HG03571 (cell line): ENCODE measurements around the gene ANKIB1.
"Not testable (repeated sequence)": the region's sequence is repeated elsewhere in the genome, so short reads cannot be mapped to it uniquely, and the experiment has no call there.

Experiments used
- ATAC-seq: cut with Tn5 transposase; IDR thresholded peaks from one replicate; pipeline ENCODE4 v1.9.1; 2021; ENCODE audit not compliant: unreplicated experiment

Gene ANKIB1

GRCh38 chr7:92402920-92403759, 157.4 kb downstream of the ANKIB1 start:
- ATAC-seq: no peak

GRCh38 chr7:92403760-92404074, 157.9 kb downstream of the ANKIB1 start:
- no peak for ATAC-seq

GRCh38 chr7:92404170-92404614, 158.4 kb downstream of the ANKIB1 start:
- no peak for ATAC-seq

- ATAC-seq: no peak
These were observed 163.6 kb downstream of the ANKIB1 start for GRCh38 chr7:92409357-92409756.

GRCh38 chr7:92410162-92410561, 164.4 kb downstream of the ANKIB1 start:
- ATAC-seq: not testable (repeated sequence)

GRCh38 chr7:92412745-92413144, 167.0 kb downstream of the ANKIB1 start:
- ATAC-seq: no peak

- ATAC-seq: no peak
These were observed 167.8 kb downstream of the ANKIB1 start for GRCh38 chr7:92413550-92413949.

- ATAC-seq: no peak
These were observed 169.5 kb downstream of the ANKIB1 start for GRCh38 chr7:92415225-92415624.

- no peak for ATAC-seq
These were observed 172.1 kb downstream of the ANKIB1 start for GRCh38 chr7:92417913-92418312.

- ATAC-seq: no peak
These were observed 176.1 kb downstream of the ANKIB1 start for GRCh38 chr7:92421676-92422435.

GRCh38 chr7:92422926-92423325, 177.2 kb downstream of the ANKIB1 start:
- no peak for ATAC-seq

GRCh38 chr7:92423710-92424131, 177.9 kb downstream of the ANKIB1 start:
- no peak for ATAC-seq

GRCh38 chr7:92425311-92425947, 179.7 kb downstream of the ANKIB1 start:
- ATAC-seq: no peak

- ATAC-seq: no peak
These were observed 181.4 kb downstream of the ANKIB1 start for GRCh38 chr7:92427193-92427592.

- no peak for ATAC-seq
These were observed 186.6 kb downstream of the ANKIB1 start for GRCh38 chr7:92432299-92432946.

- no peak for ATAC-seq
These were observed 187.2 kb downstream of the ANKIB1 start for GRCh38 chr7:92433019-92433418.

GRCh38 chr7:92435542-92435941, 189.8 kb downstream of the ANKIB1 start:
- ATAC-seq: no peak

GRCh38 chr7:92436612-92437445, 191.1 kb downstream of the ANKIB1 start:
- ATAC-seq: no peak

- no peak for ATAC-seq
These were observed 192.2 kb downstream of the ANKIB1 start for GRCh38 chr7:92437956-92438491.

- ATAC-seq: not testable (repeated sequence)
These were observed 196.9 kb downstream of the ANKIB1 start for GRCh38 chr7:92442720-92443119.
